H9 (cell line): Measurements from ENCODE around the gene UTS2R. TPM values are rescaled to one million over a fixed set of nuclear protein-coding genes. Genes with fewer than 3 reads are reported as not detected.
"Not testable (repeated sequence)": the region's sequence is repeated elsewhere in the genome, so short reads cannot be mapped to it uniquely, and the experiment has no call there.

Experiments
- DNase-seq: peaks from one replicate; pipeline ENCODE4 v3.0.0-alpha.2; 2017
- H2AFZ ChIP-seq: one replicate; pipeline ENCODE4 v1.6.1; 2013; ENCODE audit warnings: mild to moderate bottlenecking, low read length, control low read depth, moderate library complexity
- H2AK5ac ChIP-seq: 2 replicates; pipeline ENCODE4 v1.6.1; 2013; ENCODE audit warnings: low read length, control low read depth, mixed read lengths; ENCODE audit not compliant: insufficient read length
- H2BK120ac ChIP-seq: one replicate; pipeline ENCODE4 v1.6.1; 2013; ENCODE audit warnings: low read depth, mild to moderate bottlenecking, low read length, control low read depth, inconsistent platforms; ENCODE audit not compliant: poor library complexity, severe bottlenecking
- H2BK12ac ChIP-seq: 2 replicates; pipeline ENCODE4 v1.6.1; 2013; ENCODE audit warnings: low read length, control low read depth, mixed read lengths, low read depth; ENCODE audit not compliant: insufficient read length
- H2BK15ac ChIP-seq: 2 replicates; pipeline ENCODE4 v1.6.1; 2013; ENCODE audit warnings: low read depth, low read length, control low read depth
- H2BK20ac ChIP-seq: one replicate; pipeline ENCODE4 v1.6.1; 2013; ENCODE audit warnings: low read depth, mild to moderate bottlenecking, low read length, control low read depth, inconsistent platforms; ENCODE audit not compliant: poor library complexity, severe bottlenecking
- H2BK5ac ChIP-seq: 2 replicates; pipeline ENCODE4 v1.6.1; 2013; ENCODE audit warnings: low read length, control low read depth, mixed read lengths; ENCODE audit not compliant: insufficient read length
- H3K14ac ChIP-seq: 2 replicates; pipeline ENCODE4 v1.6.1; 2013; ENCODE audit warnings: low read length, control low read depth; ENCODE audit not compliant: insufficient read depth
- H3K18ac ChIP-seq: 2 replicates; pipeline ENCODE4 v1.6.1; 2013; ENCODE audit warnings: low read depth, mild to moderate bottlenecking, mixed read lengths, low read length, control low read depth; ENCODE audit not compliant: insufficient read length
- H3K23ac ChIP-seq: 2 replicates; pipeline ENCODE4 v1.6.1; 2013; ENCODE audit warnings: low read length, control low read depth, mixed read lengths, low read depth; ENCODE audit not compliant: insufficient read length
- H3K23me2 ChIP-seq: 2 replicates; pipeline ENCODE4 v1.6.1; 2013; ENCODE audit warnings: low read depth, mild to moderate bottlenecking, mixed read lengths, low read length, control low read depth; ENCODE audit not compliant: insufficient read length, poor library complexity, severe bottlenecking
- H3K27ac ChIP-seq: 2 replicates; pipeline ENCODE4 v1.5.1; 2013; ENCODE audit warnings: low read length, control low read depth, mixed read lengths, low read depth; ENCODE audit not compliant: insufficient read length
- H3K27me3 ChIP-seq: 2 replicates; pipeline ENCODE4 v1.6.1; 2013; ENCODE audit warnings: low read length, control low read depth, inconsistent platforms; ENCODE audit not compliant: insufficient read depth
- H3K4ac ChIP-seq: 2 replicates; pipeline ENCODE4 v1.6.1; 2013; ENCODE audit warnings: low read depth, mild to moderate bottlenecking, control low read depth, inconsistent platforms, low read length, moderate library complexity
- H3K4me1 ChIP-seq: 2 replicates; pipeline ENCODE4 v1.6.1; 2013; ENCODE audit warnings: low read length, control low read depth, inconsistent platforms; ENCODE audit not compliant: insufficient read depth
- H3K4me2 ChIP-seq: 2 replicates; pipeline ENCODE4 v1.6.1; 2013; ENCODE audit warnings: low read length, control low read depth, mixed read lengths; ENCODE audit not compliant: insufficient read length, insufficient read depth
- H3K56ac ChIP-seq: 2 replicates; pipeline ENCODE4 v1.6.1; 2013; ENCODE audit warnings: low read depth, mild to moderate bottlenecking, mixed read lengths, low read length, control low read depth; ENCODE audit not compliant: insufficient read length
- H3K79me1 ChIP-seq: 2 replicates; pipeline ENCODE4 v1.6.1; 2013; ENCODE audit warnings: low read depth, mild to moderate bottlenecking, moderate library complexity, low read length, control low read depth, inconsistent platforms; ENCODE audit not compliant: insufficient read depth, poor library complexity, severe bottlenecking
- H3K79me2 ChIP-seq: 2 replicates; pipeline ENCODE4 v1.6.1; 2013; ENCODE audit warnings: low read length, control low read depth, inconsistent platforms; ENCODE audit not compliant: insufficient read depth
- H3K9ac ChIP-seq: 2 replicates; pipeline ENCODE4 v1.6.1; 2013; ENCODE audit warnings: low read length, control low read depth, mixed read lengths; ENCODE audit not compliant: insufficient read length; ENCODE audit errors: extremely low read depth
- H3K9me3 ChIP-seq: one replicate; pipeline ENCODE4 v1.6.1; 2013; ENCODE audit warnings: low read depth, low read length, inconsistent platforms; ENCODE audit not compliant: control insufficient read depth
- H3T11ph ChIP-seq: one replicate; pipeline ENCODE4 v1.6.1; 2013; ENCODE audit warnings: mild to moderate bottlenecking, low read length, control low read depth, inconsistent platforms
- H4K20me1 ChIP-seq: one replicate; pipeline ENCODE4 v1.6.1; 2013; ENCODE audit not compliant: control insufficient read depth, insufficient read length, insufficient read depth
- H4K5ac ChIP-seq: 2 replicates; pipeline ENCODE4 v1.6.1; 2013; ENCODE audit warnings: low read depth, mild to moderate bottlenecking, mixed read lengths, low read length, control low read depth; ENCODE audit not compliant: insufficient read length
- H4K8ac ChIP-seq: replicated peaks from 2 replicates; pipeline ENCODE4 v1.6.1; 2013; ENCODE audit warnings: low read length, control low read depth, mixed read lengths, low read depth; ENCODE audit not compliant: insufficient read length
- H4K91ac ChIP-seq: 2 replicates; pipeline ENCODE4 v1.6.1; 2013; ENCODE audit warnings: low read depth, mild to moderate bottlenecking, moderate library complexity, mixed read lengths, low read length, control low read depth; ENCODE audit not compliant: insufficient read length
- H3K27ac Mint-ChIP-seq, 3 experiments: 2 replicates in 2 of 3; 3 replicates in 1 of 3; pipeline ENCODE4 v1.8.0; 2020 to 2021; ENCODE audit warnings: mixed read lengths in 3 of 3, mild to moderate bottlenecking in 1 of 3, moderate library complexity in 1 of 3
- H3K27me3 Mint-ChIP-seq: 2 replicates; pipeline ENCODE4 v1.8.0; 2021; ENCODE audit warnings: low read depth, mild to moderate bottlenecking, moderate library complexity, mixed read lengths
- H3K36me3 Mint-ChIP-seq, 3 experiments: 2 replicates in 2 of 3; 3 replicates in 1 of 3; pipeline ENCODE4 v1.8.0; 2020 to 2021; ENCODE audit warnings: low read depth in 3 of 3, mixed read lengths in 3 of 3; ENCODE audit not compliant: insufficient read depth in 1 of 3
- H3K4me1 Mint-ChIP-seq, 2 experiments: 2 replicates each; pipeline ENCODE4 v1.8.0; 2020; ENCODE audit warnings: mixed read lengths in 2 of 2
- H3K4me3 Mint-ChIP-seq, 2 experiments: 2 replicates in 1 of 2; 3 replicates in 1 of 2; pipeline ENCODE4 v1.8.0; 2020 to 2021; ENCODE audit warnings: mild to moderate bottlenecking in 2 of 2, mixed read lengths in 2 of 2, moderate library complexity in 1 of 2
- H3K9me3 Mint-ChIP-seq, 2 experiments: 2 replicates in 1 of 2; 3 replicates in 1 of 2; pipeline ENCODE4 v1.8.0; 2020; ENCODE audit warnings: mild to moderate bottlenecking in 2 of 2, mixed read lengths in 2 of 2, moderate library complexity in 1 of 2
- WGBS: extraction: QIAGEN DNeasy Blood & Tissue Kit; methylation state at CpG from one replicate; pipeline ENCODE4 v1.1.7; 2013; ENCODE audit warnings: missing lambda C conversion rate, low lambda C conversion rate, mixed read lengths; ENCODE audit not compliant: insufficient read length; ENCODE audit errors: extremely low coverage; 5-methylcytosine and 5-hydroxymethylcytosine counted together
- total RNA-seq: library from RNA; stranded (reverse); gene quantifications from 2 replicates; pipeline ENCODE4 v1.2.1, GENCODE V29; 2021
- TF ChIP-seq, protein P1 (sequence below): fragments of 200-600 bp; sonication (generic); conservative IDR thresholded peaks from 3 replicates; pipeline ENCODE4 v1.8.0; 2021; ENCODE audit warnings: antibody characterized with exemption, mild to moderate bottlenecking

Gene UTS2R
- total RNA-seq, 1 experiment from 2014 or later: 0.94 TPM

DNA sequence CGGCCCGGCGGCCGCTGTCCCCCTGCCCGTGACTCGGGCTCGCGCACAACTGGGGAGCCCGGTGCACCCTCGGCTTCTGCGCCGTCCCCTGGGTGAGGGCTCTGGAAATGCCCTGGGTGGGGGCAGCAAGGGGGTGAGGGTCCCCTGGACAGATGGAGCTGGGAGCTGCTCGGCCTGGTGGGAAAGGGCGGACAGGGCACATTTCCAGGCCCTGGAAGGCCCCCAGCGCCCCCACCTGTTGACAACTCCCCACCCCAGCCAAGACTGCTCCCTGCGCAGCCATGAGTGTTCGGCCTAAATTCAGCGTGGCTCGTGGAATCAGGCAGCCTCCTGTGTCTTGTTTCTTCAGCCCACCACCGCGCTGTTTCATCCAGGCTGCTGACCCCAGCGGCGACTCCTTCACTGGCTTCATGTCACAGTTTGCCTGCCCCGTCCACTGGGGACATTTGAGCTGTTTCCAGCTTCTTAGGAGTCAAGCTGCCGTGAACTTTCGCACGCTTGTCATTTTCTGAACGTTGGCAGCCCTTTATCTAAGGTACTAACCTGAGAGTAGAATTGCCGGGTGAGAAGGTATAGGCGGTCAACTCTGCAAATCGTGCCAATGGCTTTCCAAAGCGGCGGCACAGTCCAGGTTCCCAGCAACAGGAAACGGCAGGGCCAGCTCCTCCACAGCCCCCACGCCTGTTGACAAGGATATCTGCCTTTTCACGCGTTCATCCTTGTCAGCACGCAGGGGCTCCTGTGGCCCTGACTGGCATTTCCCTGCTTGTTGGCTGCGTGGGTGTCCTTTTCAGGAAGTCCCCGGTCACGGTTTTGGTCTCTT lies 895 bp downstream of the UTS2R start:
- Histone ChIP-seq H3K4me2 (peak overlapping the region; percentile 28), H3K4ac (no peak overlapping the region), H3K79me1 (no peaks in the 10 kb centered on the region), H3K23ac (no peak overlapping the region), H4K5ac (no peak overlapping the region), H2AFZ (no peak overlapping the region), H2AK5ac (no peak overlapping the region), H3K27me3 (peaks cover 14% of the 10 kb centered on the region), H3K23me2 (peaks cover 7% of the 10 kb centered on the region), H3K4me1 (no peaks in the 10 kb centered on the region; the same call in 1 of the 2 replicates), H4K20me1 (no peaks in the 10 kb centered on the region), H3K56ac (no peak overlapping the region), H3T11ph (no peak overlapping the region), H2BK20ac (no peak overlapping the region), H3K9ac (no peak overlapping the region), H3K18ac (no peak overlapping the region), H2BK15ac (no peak overlapping the region), H4K91ac (no peak overlapping the region), H2BK12ac (no peak overlapping the region), H2BK5ac (no peak overlapping the region), H3K14ac (no peak overlapping the region), H3K27ac (no peak overlapping the region), H3K9me3 (no peaks in the 10 kb centered on the region), H3K79me2 (no peaks in the 10 kb centered on the region), H2BK120ac (no peak overlapping the region), H4K8ac (no peak overlapping the region)
- Mint-ChIP-seq H3K9me3 (peaks cover 5 to 8% of the 10 kb centered on the region in 2 experiments; a peak in 4 of 5 replicates), H3K4me3 (peak overlapping the region; percentile 39 to 75; a peak in 4 of 5 replicates), H3K27ac (no peak overlapping the region), H3K4me1 (peaks cover 3 to 11% of the 10 kb centered on the region in 2 experiments), H3K36me3 (peaks cover 0 to 4% (median 3%) of the 10 kb centered on the region in 3 experiments; a peak in 2 of 7 replicates), H3K27me3 (peaks cover 46% of the 10 kb centered on the region)
- no peak for DNase-seq
- TF ChIP-seq, protein P1, sequence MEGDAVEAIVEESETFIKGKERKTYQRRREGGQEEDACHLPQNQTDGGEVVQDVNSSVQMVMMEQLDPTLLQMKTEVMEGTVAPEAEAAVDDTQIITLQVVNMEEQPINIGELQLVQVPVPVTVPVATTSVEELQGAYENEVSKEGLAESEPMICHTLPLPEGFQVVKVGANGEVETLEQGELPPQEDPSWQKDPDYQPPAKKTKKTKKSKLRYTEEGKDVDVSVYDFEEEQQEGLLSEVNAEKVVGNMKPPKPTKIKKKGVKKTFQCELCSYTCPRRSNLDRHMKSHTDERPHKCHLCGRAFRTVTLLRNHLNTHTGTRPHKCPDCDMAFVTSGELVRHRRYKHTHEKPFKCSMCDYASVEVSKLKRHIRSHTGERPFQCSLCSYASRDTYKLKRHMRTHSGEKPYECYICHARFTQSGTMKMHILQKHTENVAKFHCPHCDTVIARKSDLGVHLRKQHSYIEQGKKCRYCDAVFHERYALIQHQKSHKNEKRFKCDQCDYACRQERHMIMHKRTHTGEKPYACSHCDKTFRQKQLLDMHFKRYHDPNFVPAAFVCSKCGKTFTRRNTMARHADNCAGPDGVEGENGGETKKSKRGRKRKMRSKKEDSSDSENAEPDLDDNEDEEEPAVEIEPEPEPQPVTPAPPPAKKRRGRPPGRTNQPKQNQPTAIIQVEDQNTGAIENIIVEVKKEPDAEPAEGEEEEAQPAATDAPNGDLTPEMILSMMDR: no peak
- no CpG with 5 or more reads among the region's 41 CpGs for WGBS

DNA sequence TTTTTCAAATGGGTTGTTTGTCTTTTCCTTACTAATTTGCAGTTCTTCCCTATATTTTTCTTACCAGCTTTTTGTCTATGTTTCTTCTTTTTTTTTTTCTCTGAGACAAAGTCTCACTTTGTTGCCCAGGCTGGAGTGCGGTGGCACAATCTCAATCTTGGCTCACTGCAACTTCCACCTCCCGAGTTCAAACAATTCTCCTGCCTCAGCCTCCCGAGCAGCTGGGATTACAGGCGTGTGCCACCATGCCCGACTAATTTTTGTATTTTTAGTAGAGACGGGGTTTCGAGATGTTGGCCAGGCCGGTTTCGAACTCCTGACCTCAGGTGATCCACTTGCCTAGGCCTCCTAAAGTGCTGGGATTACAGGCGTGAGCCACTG lies 1.5 kb downstream of the UTS2R start:
- not testable (repeated sequence) for H3K4me1 ChIP-seq, H2BK5ac ChIP-seq, H2AFZ ChIP-seq, H3K56ac ChIP-seq, H2AK5ac ChIP-seq, H4K20me1 ChIP-seq, H3K4me1 Mint-ChIP-seq, H4K8ac ChIP-seq, H3T11ph ChIP-seq, H2BK120ac ChIP-seq, H2BK12ac ChIP-seq, H3K79me2 ChIP-seq, H2BK15ac ChIP-seq, H3K9me3 Mint-ChIP-seq, DNase-seq, H3K23ac ChIP-seq, H3K4me2 ChIP-seq, H3K18ac ChIP-seq, H3K36me3 Mint-ChIP-seq, H3K9me3 ChIP-seq, H3K23me2 ChIP-seq, H3K9ac ChIP-seq, H4K91ac ChIP-seq, H3K27ac ChIP-seq, H3K27ac Mint-ChIP-seq, H4K5ac ChIP-seq, H3K14ac ChIP-seq, H2BK20ac ChIP-seq, H3K4ac ChIP-seq, H3K79me1 ChIP-seq
- WGBS: no CpG with 5 or more reads among the region's 10 CpGs
- peaks cover 14% of the 10 kb centered on the region for H3K27me3 ChIP-seq
- Mint-ChIP-seq H3K27me3 (peaks cover 43% of the 10 kb centered on the region), H3K4me3 (peak overlapping the region; percentile 26 to 35; a peak in 2 of 5 replicates)
